ENCODE results near the gene HNRNPAB. TPM values are rescaled to one million over a fixed set of nuclear protein-coding genes. Genes with fewer than 3 reads are reported as not detected.

Gene HNRNPAB
- total and polyA plus RNA-seq, 9 of the 15 experiments (the other 6 are each of a cell fraction or from before 2014, with no cell fraction given): 34.6 to 425 (median 236) TPM

- peak within 1 kb of the TSS; percentile 93 for H3K4me3 ChIP-seq
- WGBS (ENCODE audit: insufficient coverage, low coverage, missing lambda C conversion rate): under 1% methylated on average over 44 of the region's 102 CpGs
- H3K4me2 ChIP-seq (ENCODE audit: insufficient read depth, low read length): peak within 1 kb of the TSS; percentile 98
- no TSS peak for BruUV-seq (replicated peaks)
- peak within 1 kb of the TSS; percentile 97 for H2AFZ ChIP-seq (ENCODE audit: low read depth, low read length)
- ChIA-PET POLR2A (interaction anchor here (0.6 to 13.2 kb wide), 6 partner anchors 9 to 272 kb away, joined by 3 to 162 read pairs (median 6); partner anchors contain the start of gene HNRNPAB), CTCF (ENCODE audit: low intra/inter-chr PET ratio) (no interaction called here)
- peak within 1 kb of the TSS; percentile 87 to 98 for H3K9ac ChIP-seq (ENCODE audit: insufficient read depth in 1 of 2, low read depth in 2 of 2, low read length in 2 of 2)
- ATAC-seq (peak; percentile 79), DNase-seq (ENCODE audit: extremely low read depth in 1 of 4, low spot score in 3 of 4) (peak; percentile 77 to 92 (median 86)), FAIRE-seq (no peak)
- in situ Hi-C loops (cut with MboI): no loop called here
- peaks cover 40% of the 10 kb centered on the region for H3K36me3 ChIP-seq (ENCODE audit: control insufficient read depth, insufficient read depth, low read length)
- H4K20me1 ChIP-seq (replicated peaks; ENCODE audit: control insufficient read depth, insufficient read depth, low read length): no peaks in the 10 kb centered on the region
- H3K79me2 ChIP-seq (ENCODE audit: control insufficient read depth, insufficient read depth, low read length): peaks cover 35% of the 10 kb centered on the region
- H3K27me3 ChIP-seq (ENCODE audit: control insufficient read depth in 2 of 2, insufficient read depth in 2 of 2, low read length in 2 of 2): no peaks in the 10 kb centered on the region
- intact Hi-C loops (cut with micrococcal nuclease): no loop called here
- no peaks in the 10 kb centered on the region for H3K9me3 ChIP-seq (replicated peaks; ENCODE audit: control insufficient read depth, insufficient read depth, low read depth, low read length)
- peak within 1 kb of the TSS; percentile 87 for H3K27ac ChIP-seq (ENCODE audit: extremely low read depth, low read depth, low read length)
- peaks cover 31 to 39% of the 10 kb centered on the region in 2 experiments for H3K4me1 ChIP-seq (replicated peaks in 1 of 2; ENCODE audit: control insufficient read depth in 2 of 2, insufficient read depth in 2 of 2, low read length in 2 of 2)
- H3K9me1 ChIP-seq (ENCODE audit: control insufficient read depth, insufficient read depth, low read length): no peaks in the 10 kb centered on the region
- TF ChIP-seq MAFF (IDR thresholded peaks at IDR 0.05; ENCODE audit: low read length) (no peak), RBBP5 (IDR thresholded peaks at IDR 0.05; ENCODE audit: borderline replicate concordance, insufficient read depth, low read length, poor library complexity, severe bottlenecking) (peak; percentile 71), ZNF766 (CRISPR knock-in tag; conservative IDR thresholded peaks at IDR 0.05) (peak; percentile 46), PPARD (CRISPR knock-in tag; IDR thresholded peaks at IDR 0.05) (no peak), ADNP (tag; IDR thresholded peaks at IDR 0.05) (no peak), BHLHE40 (IDR thresholded peaks at IDR 0.05; ENCODE audit: low read length) (peak; percentile 36; the same call in 1 of the 2 replicates), FIP1L1 (IDR thresholded peaks at IDR 0.05; ENCODE audit: low read depth, low read length, poor library complexity, severe bottlenecking) (peak; percentile 35), ZNF143 (CRISPR knock-in tag; IDR thresholded peaks at IDR 0.05) (no peak), ZNF324 (CRISPR knock-in tag; IDR thresholded peaks at IDR 0.05) (no peak), GATAD2B (IDR thresholded peaks at IDR 0.05; ENCODE audit: borderline replicate concordance) (peak; percentile 42; the same call in 1 of the 2 replicates), NFATC3 (IDR thresholded peaks at IDR 0.05) (no peak), TAF1 (IDR thresholded peaks at IDR 0.05; ENCODE audit: control insufficient read depth, extremely low read depth, insufficient read depth, low read length, severe bottlenecking) (peak; percentile 31), ZNF717 (CRISPR knock-in tag; IDR thresholded peaks at IDR 0.05) (no peak), BMI1 (IDR thresholded peaks at IDR 0.05; ENCODE audit: low read length) (no peak), FOXP4 (CRISPR knock-in tag; IDR thresholded peaks at IDR 0.05; ENCODE audit: borderline replicate concordance) (no peak), CXXC5 (CRISPR knock-in tag; IDR thresholded peaks at IDR 0.05) (peak; percentile 93), PHF8 (IDR thresholded peaks at IDR 0.05; ENCODE audit: borderline replicate concordance, low read length) (peak; percentile 91), CREB1 (IDR thresholded peaks at IDR 0.05) (no peak), CREB1 (CRISPR knock-in tag; IDR thresholded peaks at IDR 0.05) (no peak)
- TF ChIP-seq, protein P1, sequence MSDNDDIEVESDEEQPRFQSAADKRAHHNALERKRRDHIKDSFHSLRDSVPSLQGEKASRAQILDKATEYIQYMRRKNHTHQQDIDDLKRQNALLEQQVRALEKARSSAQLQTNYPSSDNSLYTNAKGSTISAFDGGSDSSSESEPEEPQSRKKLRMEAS (CRISPR knock-in tag; IDR thresholded peaks at IDR 0.05): peak; percentile 39; the same call in 1 of the 2 replicates
Measured at GRCh38 chr5:178232124-178232919, 28.0 kb downstream of the HNRNPAB start, which contains the start of gene PHYKPL. Gene PHYKPL (minus strand): TSS chr5:178232802. CDS start chr5:178232550, 252 bp downstream.

All from K562 (cell line).